Heart right ventricle (tissue), 16 donors: ENCODE data around the gene RAD51B. TPM values are rescaled to one million over a fixed set of nuclear protein-coding genes. Genes with fewer than 3 reads are reported as not detected.
A peak's percentile ranks its signal among the peaks of the same experiment; 100 is the strongest.

Experiments used
- ATAC-seq, 8 donors: fragments of 200-7000 bp; cut with Tn5 transposase; one replicate each; pipeline ENCODE4 v1.9.1; 2020; ENCODE audit warnings: mild to moderate bottlenecking in 8 of 8, moderate library complexity in 8 of 8, moderate number of reproducible peaks in 1 of 8
- DNase-seq, 2 donors: peaks; one replicate each; pipeline ENCODE4 v3.0.0-alpha.2; 2020
- H3K27ac ChIP-seq, 10 donors: fragments of 200-600 bp; sonication (generic) in 2 of 10; one replicate each; pipeline versions ENCODE4 v1.5.0 to v1.8.0; 2020 to 2022; ENCODE audit warnings: mild to moderate bottlenecking in 3 of 10
- H3K27me3 ChIP-seq, 7 donors: fragments of 200-600 bp; one replicate each; pipeline ENCODE4 v1.8.0; 2021 to 2022; ENCODE audit warnings: mild to moderate bottlenecking in 2 of 7
- H3K36me3 ChIP-seq, 9 donors: fragments of 200-600 bp; sonication (generic) in 1 of 9; one replicate each; pipeline versions ENCODE4 v1.5.0 to v1.8.0; 2020 to 2022; ENCODE audit warnings: mild to moderate bottlenecking in 2 of 9
- H3K4me1 ChIP-seq, 9 donors: fragments of 200-600 bp; sonication (generic) in 1 of 9; one replicate each; pipeline versions ENCODE4 v1.5.0 to v1.8.0; 2020 to 2022; ENCODE audit warnings: mild to moderate bottlenecking in 4 of 9
- H3K4me3 ChIP-seq, 10 donors: fragments of 200-600 bp; sonication (generic) in 2 of 10; one replicate each; pipeline versions ENCODE4 v1.5.0 to v1.8.0; 2020 to 2022; ENCODE audit warnings: mild to moderate bottlenecking in 7 of 10, moderate library complexity in 2 of 10
- H3K9me3 ChIP-seq, 11 donors: fragments of 200-600 bp in 10 of 11; sonication (generic) in 2 of 11; one replicate each; pipeline versions ENCODE4 v1.5.0 to v1.8.0; 2013 to 2022; ENCODE audit warnings: mild to moderate bottlenecking in 2 of 11, control low read depth in 1 of 11, moderate library complexity in 1 of 11
- WGBS, 2 donors: extraction: QIAGEN DNeasy Blood & Tissue Kit; methylation state at CpG; one replicate each; pipeline ENCODE4 v1.1.7; 2013; ENCODE audit warnings: inconsistent platforms in 1 of 2; 5-methylcytosine and 5-hydroxymethylcytosine counted together
- intact Hi-C, 10 donors: fragments of 100-400 bp; cut with DNase I; formaldehyde crosslinking; loops; one replicate each; pipeline versions ENCODE4 v1.11.1 to v1.14.2; 2022
- polyA plus RNA-seq, 2 donors: library from polyadenylated mRNA; stranded (reverse); fragments of 200-250 nt; gene quantifications; one replicate each; pipeline ENCODE4 v1.2.3, GENCODE V29; 2013
- total RNA-seq, 10 donors: library from RNA; stranded (reverse); fragmentation: NEBNext Ultra II Directional in 3 of 10; extraction: Animal tissue kit (Norgen Biotek cat#: 25700) in 3 of 10; gene quantifications; one replicate each; pipeline versions ENCODE4 v1.2.1 to v1.2.4, GENCODE V29; 2021 to 2023
- TF ChIP-seq, protein P1 (sequence below), 9 donors: fragments of 200-600 bp; sonication (generic) in 2 of 9; IDR thresholded peaks; one replicate each; pipeline versions ENCODE4 v1.5.0 to v1.8.0; 2021 to 2022; ENCODE audit warnings: antibody characterized with exemption in 9 of 9, mild to moderate bottlenecking in 5 of 9, moderate library complexity in 1 of 9
- donor health status: Arrhythmogenic right ventricular cardiomyopathy.
- donor health status: ischemic (EF 13 %, LVEDD 7.1; RV severe dilation, severe dysfunction).
- donor health status: healthy with polysubstance abuse.
- donor health status: DM: no; HTN: yes; CAD: no.
- donor health status: DM: no; HTN: no; CAD: no.
- donor health status: ischemic (EF 25% LVEDD 6.9; RV normal size, moderate dysfunction).
- donor health status: ischemic (EF 25% LVEDD 5.7; RV mildly dilated, moderate dysfunction).
- donor health status: healthy.
- donor health status: DM: yes; HTN: yes; CAD: no.
- donor health status: Ischemic cardiomyopathy.
- donor health status: ischemic (EF 35%, LVEDD 5.7; RV mildly dilated, moderate dysfunction).
- donor health status: nonischemic (EF 11% LVEDD 7.7; RV severe dilation, severe dysfunction).
- donor health status: DM: yes; HTN: yes; CAD: no.
- donor health status: PGD.
- donor health status: ischemic (EF 29% LVEDD 5.4; RV normal size, mild dysfunction).
- donor health status: nonischemic (EF 23%, LVEDD 6.1; RV moderate dilation, normal function).

The RAD51B gene
- total and polyA plus RNA-seq, 12 donors, result 0.88 to 8.6 (median 3.5) TPM

- ATAC-seq, result no peak
- no peak for DNase-seq
These were observed 811.2 kb downstream of the RAD51B start for GRCh38 chr14:68630611-68631393.

DNA sequence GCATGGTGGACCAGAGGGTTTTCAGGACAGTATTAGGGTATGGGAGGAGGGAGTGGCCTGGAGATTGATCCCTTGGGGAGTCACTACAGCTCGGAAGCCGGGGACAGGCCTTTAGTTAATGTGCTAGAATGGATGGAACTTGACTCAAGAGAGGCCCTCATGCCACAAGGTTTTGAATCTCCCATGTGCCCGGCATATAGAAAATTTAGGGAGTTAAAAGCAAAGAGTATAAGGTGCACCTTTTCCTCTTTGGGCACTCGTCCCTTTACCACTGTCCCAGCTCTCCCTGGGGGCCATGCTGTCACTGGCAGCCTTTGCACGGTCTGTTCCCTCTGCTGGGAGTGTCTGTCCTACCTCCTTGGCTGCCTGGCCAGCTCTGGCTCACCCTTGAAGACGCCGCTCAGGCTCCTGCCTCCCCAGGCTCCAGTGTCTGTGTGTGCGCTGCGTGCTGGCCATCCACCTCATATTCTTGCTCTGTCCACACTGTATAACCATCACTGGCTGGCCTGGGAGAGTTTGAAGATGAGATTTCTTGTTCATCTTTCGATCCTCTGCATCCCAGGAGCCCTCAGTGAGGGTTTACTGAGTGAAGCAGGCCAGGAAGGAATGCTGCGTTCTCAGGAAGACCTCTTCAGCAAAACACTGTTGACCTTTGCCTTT is 811.9 kb downstream of the RAD51B start:
- H3K4me1 ChIP-seq, result peaks cover 7 to 69% (median 49%) of the 10 kb centered on the region in 9 donors
- intact Hi-C loops, result no loop called here
- no peaks in the 10 kb centered on the region for H3K27me3 ChIP-seq
- no peaks in the 10 kb centered on the region for H3K36me3 ChIP-seq
- TF ChIP-seq, protein P1, sequence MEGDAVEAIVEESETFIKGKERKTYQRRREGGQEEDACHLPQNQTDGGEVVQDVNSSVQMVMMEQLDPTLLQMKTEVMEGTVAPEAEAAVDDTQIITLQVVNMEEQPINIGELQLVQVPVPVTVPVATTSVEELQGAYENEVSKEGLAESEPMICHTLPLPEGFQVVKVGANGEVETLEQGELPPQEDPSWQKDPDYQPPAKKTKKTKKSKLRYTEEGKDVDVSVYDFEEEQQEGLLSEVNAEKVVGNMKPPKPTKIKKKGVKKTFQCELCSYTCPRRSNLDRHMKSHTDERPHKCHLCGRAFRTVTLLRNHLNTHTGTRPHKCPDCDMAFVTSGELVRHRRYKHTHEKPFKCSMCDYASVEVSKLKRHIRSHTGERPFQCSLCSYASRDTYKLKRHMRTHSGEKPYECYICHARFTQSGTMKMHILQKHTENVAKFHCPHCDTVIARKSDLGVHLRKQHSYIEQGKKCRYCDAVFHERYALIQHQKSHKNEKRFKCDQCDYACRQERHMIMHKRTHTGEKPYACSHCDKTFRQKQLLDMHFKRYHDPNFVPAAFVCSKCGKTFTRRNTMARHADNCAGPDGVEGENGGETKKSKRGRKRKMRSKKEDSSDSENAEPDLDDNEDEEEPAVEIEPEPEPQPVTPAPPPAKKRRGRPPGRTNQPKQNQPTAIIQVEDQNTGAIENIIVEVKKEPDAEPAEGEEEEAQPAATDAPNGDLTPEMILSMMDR (IDR thresholded peaks at IDR 0.05), result no peak
- peak overlapping the region; percentile 44 to 91 (median 80) for H3K27ac ChIP-seq
- 79 to 87% methylated on average over 11 of the region's 11 CpGs for WGBS, 2 donors
- H3K4me3 ChIP-seq, result no peak overlapping the region
- no peak for DNase-seq
- ATAC-seq, result no peak
- no peaks in the 10 kb centered on the region for H3K9me3 ChIP-seq

More at GRCh38 chr14:68630611-68631393, 811.2 kb downstream of the RAD51B start:
- Histone ChIP-seq H3K4me1 (peaks cover 10 to 76% (median 55%) of the 10 kb centered on the region in 9 donors), H3K27me3 (no peaks in the 10 kb centered on the region), H3K9me3 (no peaks in the 10 kb centered on the region), H3K27ac (peak overlapping the region in 7 of 10 donors; percentile 25 to 91 (median 80)), H3K4me3 (no peak overlapping the region), H3K36me3 (no peaks in the 10 kb centered on the region)
- 89 to 90% methylated on average over 11 of the region's 11 CpGs for WGBS, 2 donors
- TF ChIP-seq, protein P1 (IDR thresholded peaks at IDR 0.05), result peak in 1 of 9 donors; percentile 11
- intact Hi-C loops, result no loop called here

- no peak for DNase-seq
- intact Hi-C loops, result no loop called here
- Histone ChIP-seq H3K9me3 (no peaks in the 10 kb centered on the region), H3K4me1 (peaks cover 7 to 69% (median 43%) of the 10 kb centered on the region in 9 donors), H3K36me3 (no peaks in the 10 kb centered on the region), H3K27ac (peak overlapping the region; percentile 44 to 91 (median 80)), H3K4me3 (no peak overlapping the region), H3K27me3 (no peaks in the 10 kb centered on the region)
- ATAC-seq, result peak in 3 of 8 donors; percentile 1 to 19 (median 17)
- WGBS, 2 donors, result 88% methylated on average over 19 of the region's 19 CpGs
- TF ChIP-seq, protein P1 (IDR thresholded peaks at IDR 0.05), result no peak
These were observed 812.7 kb downstream of the RAD51B start for GRCh38 chr14:68632054-68632895.
